ENCODE results near the gene JARID2. TPM values are rescaled to one million over a fixed set of nuclear protein-coding genes. Genes with fewer than 3 reads are reported as not detected.

Gene JARID2
- total RNA-seq, 1 experiment from 2014 or later: 180 TPM

DNA sequence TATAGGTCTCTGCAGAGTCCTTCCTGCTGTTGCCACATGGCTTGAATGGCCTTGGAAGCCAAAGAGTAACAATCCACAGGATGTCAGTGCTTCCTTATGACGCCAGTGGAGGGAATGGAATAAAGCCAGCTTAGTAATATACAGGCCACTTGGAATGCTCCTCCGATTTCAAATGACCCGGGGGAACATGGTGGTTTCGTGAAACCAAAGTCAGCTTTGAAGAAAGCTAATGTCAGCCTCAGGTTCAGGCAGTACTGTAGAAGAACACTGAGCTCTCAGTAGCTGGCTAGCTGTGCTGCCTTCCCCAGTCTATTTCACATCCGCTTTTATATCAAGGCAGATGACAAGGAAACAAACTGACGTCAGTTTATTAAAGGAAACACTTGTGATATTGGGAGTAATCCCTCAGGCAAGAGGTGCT, 227.9 kb downstream of the JARID2 start:
- Mint-ChIP-seq H3K27ac (0 out of 2 replicates have a peak overlapping the region, but pooled peaks have one; percentile 8), H3K9me3 (no peaks in the 10 kb centered on the region), H3K36me3 (peaks cover 29% of the 10 kb centered on the region), H3K4me1 (peaks cover 65% of the 10 kb centered on the region), H3K27me3 (ENCODE audit: low read depth) (no peaks in the 10 kb centered on the region), H3K4me3 (no peak overlapping the region)
- ATAC-seq (no peak), DNase-seq (ENCODE audit: low spot score) (no peak)
- ChIA-PET CTCF (interaction anchor here (0.6 kb wide), 1 partner anchor 247 kb away, joined by 3 read pairs; no protein-coding TSS in a partner anchor), POLR2A (no interaction called here)
- TF ChIP-seq, protein P1, sequence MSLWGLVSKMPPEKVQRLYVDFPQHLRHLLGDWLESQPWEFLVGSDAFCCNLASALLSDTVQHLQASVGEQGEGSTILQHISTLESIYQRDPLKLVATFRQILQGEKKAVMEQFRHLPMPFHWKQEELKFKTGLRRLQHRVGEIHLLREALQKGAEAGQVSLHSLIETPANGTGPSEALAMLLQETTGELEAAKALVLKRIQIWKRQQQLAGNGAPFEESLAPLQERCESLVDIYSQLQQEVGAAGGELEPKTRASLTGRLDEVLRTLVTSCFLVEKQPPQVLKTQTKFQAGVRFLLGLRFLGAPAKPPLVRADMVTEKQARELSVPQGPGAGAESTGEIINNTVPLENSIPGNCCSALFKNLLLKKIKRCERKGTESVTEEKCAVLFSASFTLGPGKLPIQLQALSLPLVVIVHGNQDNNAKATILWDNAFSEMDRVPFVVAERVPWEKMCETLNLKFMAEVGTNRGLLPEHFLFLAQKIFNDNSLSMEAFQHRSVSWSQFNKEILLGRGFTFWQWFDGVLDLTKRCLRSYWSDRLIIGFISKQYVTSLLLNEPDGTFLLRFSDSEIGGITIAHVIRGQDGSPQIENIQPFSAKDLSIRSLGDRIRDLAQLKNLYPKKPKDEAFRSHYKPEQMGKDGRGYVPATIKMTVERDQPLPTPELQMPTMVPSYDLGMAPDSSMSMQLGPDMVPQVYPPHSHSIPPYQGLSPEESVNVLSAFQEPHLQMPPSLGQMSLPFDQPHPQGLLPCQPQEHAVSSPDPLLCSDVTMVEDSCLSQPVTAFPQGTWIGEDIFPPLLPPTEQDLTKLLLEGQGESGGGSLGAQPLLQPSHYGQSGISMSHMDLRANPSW (CRISPR knock-in tag; conservative IDR thresholded peaks at IDR 0.05; ENCODE audit: low read depth): no peak
- TF ChIP-seq TP53 (CRISPR knock-in tag; IDR thresholded peaks at IDR 0.05): no peak
- TF ChIP-seq GTF2I (CRISPR knock-in tag; conservative IDR thresholded peaks at IDR 0.05): no peak
- TF ChIP-seq, protein P2, sequence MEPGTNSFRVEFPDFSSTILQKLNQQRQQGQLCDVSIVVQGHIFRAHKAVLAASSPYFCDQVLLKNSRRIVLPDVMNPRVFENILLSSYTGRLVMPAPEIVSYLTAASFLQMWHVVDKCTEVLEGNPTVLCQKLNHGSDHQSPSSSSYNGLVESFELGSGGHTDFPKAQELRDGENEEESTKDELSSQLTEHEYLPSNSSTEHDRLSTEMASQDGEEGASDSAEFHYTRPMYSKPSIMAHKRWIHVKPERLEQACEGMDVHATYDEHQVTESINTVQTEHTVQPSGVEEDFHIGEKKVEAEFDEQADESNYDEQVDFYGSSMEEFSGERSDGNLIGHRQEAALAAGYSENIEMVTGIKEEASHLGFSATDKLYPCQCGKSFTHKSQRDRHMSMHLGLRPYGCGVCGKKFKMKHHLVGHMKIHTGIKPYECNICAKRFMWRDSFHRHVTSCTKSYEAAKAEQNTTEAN (CRISPR knock-in tag; IDR thresholded peaks at IDR 0.05): no peak
- TF ChIP-seq JAZF1 (CRISPR knock-in tag; IDR thresholded peaks at IDR 0.05): no peak
- no peak for TF ChIP-seq ZNF671 (CRISPR knock-in tag; IDR thresholded peaks at IDR 0.05)
- TF ChIP-seq, protein P3, sequence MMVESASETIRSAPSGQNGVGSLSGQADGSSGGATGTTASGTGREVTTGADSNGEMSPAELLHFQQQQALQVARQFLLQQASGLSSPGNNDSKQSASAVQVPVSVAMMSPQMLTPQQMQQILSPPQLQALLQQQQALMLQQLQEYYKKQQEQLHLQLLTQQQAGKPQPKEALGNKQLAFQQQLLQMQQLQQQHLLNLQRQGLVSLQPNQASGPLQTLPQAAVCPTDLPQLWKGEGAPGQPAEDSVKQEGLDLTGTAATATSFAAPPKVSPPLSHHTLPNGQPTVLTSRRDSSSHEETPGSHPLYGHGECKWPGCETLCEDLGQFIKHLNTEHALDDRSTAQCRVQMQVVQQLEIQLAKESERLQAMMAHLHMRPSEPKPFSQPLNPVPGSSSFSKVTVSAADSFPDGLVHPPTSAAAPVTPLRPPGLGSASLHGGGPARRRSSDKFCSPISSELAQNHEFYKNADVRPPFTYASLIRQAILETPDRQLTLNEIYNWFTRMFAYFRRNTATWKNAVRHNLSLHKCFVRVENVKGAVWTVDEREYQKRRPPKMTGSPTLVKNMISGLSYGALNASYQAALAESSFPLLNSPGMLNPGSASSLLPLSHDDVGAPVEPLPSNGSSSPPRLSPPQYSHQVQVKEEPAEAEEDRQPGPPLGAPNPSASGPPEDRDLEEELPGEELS (CRISPR knock-in tag; IDR thresholded peaks at IDR 0.05): no peak
- TF ChIP-seq ATF1 (CRISPR knock-in tag; IDR thresholded peaks at IDR 0.05): no peak

DNA sequence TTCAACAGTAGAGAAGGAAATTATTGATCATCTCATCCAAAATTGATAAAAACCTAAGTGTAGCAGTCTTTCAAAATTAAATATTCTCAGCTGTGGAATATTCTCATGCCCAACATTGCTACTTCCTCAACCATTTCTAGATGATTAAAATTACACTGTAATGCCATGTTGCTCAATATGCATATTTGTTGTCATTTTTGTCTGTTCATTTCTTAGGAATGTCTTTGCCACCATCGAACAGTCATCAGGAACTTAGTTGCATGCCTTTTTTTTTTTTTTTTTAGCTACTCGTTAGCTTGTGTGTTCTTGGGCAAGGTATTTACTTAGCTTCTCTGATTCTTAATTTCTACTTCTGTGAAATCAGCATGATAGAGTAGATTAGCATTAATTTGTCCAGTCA, 228.3 kb downstream of the JARID2 start:
- no peak overlapping the region for H3K4me3 Mint-ChIP-seq
- H3K9me3 Mint-ChIP-seq: no peaks in the 10 kb centered on the region
- DNase-seq (ENCODE audit: low spot score) (no peak), ATAC-seq (no peak)
- TF ChIP-seq, protein P4, sequence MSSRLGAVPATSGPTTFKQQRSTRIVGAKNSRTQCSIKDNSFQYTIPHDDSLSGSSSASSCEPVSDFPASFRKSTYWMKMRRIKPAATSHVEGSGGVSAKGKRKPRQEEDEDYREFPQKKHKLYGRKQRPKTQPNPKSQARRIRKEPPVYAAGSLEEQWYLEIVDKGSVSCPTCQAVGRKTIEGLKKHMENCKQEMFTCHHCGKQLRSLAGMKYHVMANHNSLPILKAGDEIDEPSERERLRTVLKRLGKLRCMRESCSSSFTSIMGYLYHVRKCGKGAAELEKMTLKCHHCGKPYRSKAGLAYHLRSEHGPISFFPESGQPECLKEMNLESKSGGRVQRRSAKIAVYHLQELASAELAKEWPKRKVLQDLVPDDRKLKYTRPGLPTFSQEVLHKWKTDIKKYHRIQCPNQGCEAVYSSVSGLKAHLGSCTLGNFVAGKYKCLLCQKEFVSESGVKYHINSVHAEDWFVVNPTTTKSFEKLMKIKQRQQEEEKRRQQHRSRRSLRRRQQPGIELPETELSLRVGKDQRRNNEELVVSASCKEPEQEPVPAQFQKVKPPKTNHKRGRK (CRISPR knock-in tag; IDR thresholded peaks at IDR 0.05; ENCODE audit: borderline replicate concordance): no peak
- TF ChIP-seq EMX1 (CRISPR knock-in tag; IDR thresholded peaks at IDR 0.05): no peak
- TF ChIP-seq, protein P5, sequence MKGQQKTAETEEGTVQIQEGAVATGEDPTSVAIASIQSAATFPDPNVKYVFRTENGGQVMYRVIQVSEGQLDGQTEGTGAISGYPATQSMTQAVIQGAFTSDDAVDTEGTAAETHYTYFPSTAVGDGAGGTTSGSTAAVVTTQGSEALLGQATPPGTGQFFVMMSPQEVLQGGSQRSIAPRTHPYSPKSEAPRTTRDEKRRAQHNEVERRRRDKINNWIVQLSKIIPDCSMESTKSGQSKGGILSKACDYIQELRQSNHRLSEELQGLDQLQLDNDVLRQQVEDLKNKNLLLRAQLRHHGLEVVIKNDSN (CRISPR knock-in tag; IDR thresholded peaks at IDR 0.05): no peak
- no peak for TF ChIP-seq FOXK1 (CRISPR knock-in tag; IDR thresholded peaks at IDR 0.05)
- TF ChIP-seq CBFB (CRISPR knock-in tag; IDR thresholded peaks at IDR 0.05; ENCODE audit: low read depth): no peak
- TF ChIP-seq, protein P6, sequence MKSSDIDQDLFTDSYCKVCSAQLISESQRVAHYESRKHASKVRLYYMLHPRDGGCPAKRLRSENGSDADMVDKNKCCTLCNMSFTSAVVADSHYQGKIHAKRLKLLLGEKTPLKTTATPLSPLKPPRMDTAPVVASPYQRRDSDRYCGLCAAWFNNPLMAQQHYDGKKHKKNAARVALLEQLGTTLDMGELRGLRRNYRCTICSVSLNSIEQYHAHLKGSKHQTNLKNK (CRISPR knock-in tag; IDR thresholded peaks at IDR 0.05): no peak
- no peak for TF ChIP-seq HMGA2 (CRISPR knock-in tag; IDR thresholded peaks at IDR 0.05)
- TF ChIP-seq, protein P7, sequence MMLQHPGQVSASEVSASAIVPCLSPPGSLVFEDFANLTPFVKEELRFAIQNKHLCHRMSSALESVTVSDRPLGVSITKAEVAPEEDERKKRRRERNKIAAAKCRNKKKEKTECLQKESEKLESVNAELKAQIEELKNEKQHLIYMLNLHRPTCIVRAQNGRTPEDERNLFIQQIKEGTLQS (CRISPR knock-in tag; conservative IDR thresholded peaks at IDR 0.05): no peak
- no peak for TF ChIP-seq MYBL2 (CRISPR knock-in tag; IDR thresholded peaks at IDR 0.05)
- TF ChIP-seq NR2C2 (CRISPR knock-in tag; IDR thresholded peaks at IDR 0.05): no peak
- TF ChIP-seq FOXJ3 (CRISPR knock-in tag; IDR thresholded peaks at IDR 0.05; ENCODE audit: borderline replicate concordance): no peak
- ChIA-PET POLR2A (no interaction called here), CTCF (interaction anchor here (0.6 kb wide), 1 partner anchor 248 kb away, joined by 3 read pairs; no protein-coding TSS in a partner anchor)
- H3K27ac Mint-ChIP-seq: 0 out of 2 replicates have a peak overlapping the region, but pooled peaks have one; percentile 23
- H3K4me1 Mint-ChIP-seq: peaks cover 67% of the 10 kb centered on the region
- H3K36me3 Mint-ChIP-seq: peaks cover 26% of the 10 kb centered on the region
- no peaks in the 10 kb centered on the region for H3K27me3 Mint-ChIP-seq (ENCODE audit: low read depth)

Measured in WTC11 (cell line).